Measurements from ENCODE around the gene HRH1. TPM values are rescaled to one million over a fixed set of nuclear protein-coding genes. Genes with fewer than 3 reads are reported as not detected.

HRH1 gene
- total RNA-seq, 1 experiment from 2014 or later, result 7.0 TPM

GRCh38 chr3:11306817-11307589, 152.7 kb downstream of the HRH1 start (continued):
- TF ChIP-seq ELF1 (IDR thresholded peaks at IDR 0.05; ENCODE audit: borderline replicate concordance, low read depth) (no peak), POLR2A (IDR thresholded peaks at IDR 0.05; ENCODE audit: borderline replicate concordance, extremely low read depth, insufficient read depth, insufficient read length) (no peak), CBX3 (IDR thresholded peaks at IDR 0.05; ENCODE audit: low read depth) (no peak), ZFX (IDR thresholded peaks at IDR 0.05) (no peak), CEBPB (IDR thresholded peaks at IDR 0.05; ENCODE audit: low read depth) (no peak), CTCF (IDR thresholded peaks at IDR 0.05 in 2 of 3, conservative IDR thresholded peaks at IDR 0.05 in 1 of 3; ENCODE audit: borderline replicate concordance in 1 of 3, insufficient read depth in 1 of 3, low read depth in 2 of 3, low read length in 2 of 3) (no peak), JUND (IDR thresholded peaks at IDR 0.05) (no peak), TCF7L2 (IDR thresholded peaks at IDR 0.05; ENCODE audit: borderline replicate concordance, extremely low read depth, insufficient read depth, insufficient read length) (no peak), POLR2AphosphoS5 (IDR thresholded peaks at IDR 0.05; ENCODE audit: low read depth, low read length) (no peak), ZNF274 (IDR thresholded peaks at IDR 0.05; ENCODE audit: low read depth, low read length) (no peak), SP1 (IDR thresholded peaks at IDR 0.05; ENCODE audit: low read depth) (no peak)

GRCh38 chr3:11307830-11308432, 153.6 kb downstream of the HRH1 start:
- ChIA-PET POLR2A (no interaction called here), CTCF (no interaction called here), RAD21 (ENCODE audit: low non-redundant PET in 1 of 2, low total read pairs in 2 of 2, uncharacterized antibody in 2 of 2, unreplicated experiment in 2 of 2) (no interaction called here)
- no TSS peak for BruUV-seq (replicated peaks)
- H3K9me3 ChIP-seq (ENCODE audit: control insufficient read depth in 1 of 2, insufficient read depth in 1 of 2, low read depth in 1 of 2, low read length in 2 of 2), result no peaks in the 10 kb centered on the region
- no peak overlapping the region for H2AFZ ChIP-seq (ENCODE audit: low read depth, low read length, poor library complexity, severe bottlenecking)
- no peak overlapping the region for H3K4me3 ChIP-seq (replicated peaks in 1 of 2; ENCODE audit: low read depth in 1 of 2, low read length in 2 of 2)
- no peak overlapping the region for H3K9ac ChIP-seq (ENCODE audit: low read length)
- H3K27me3 ChIP-seq (ENCODE audit: insufficient read depth, low read length), result no peaks in the 10 kb centered on the region
- H3K4me2 ChIP-seq (ENCODE audit: low read length), result no peak overlapping the region
- ATAC-seq (no peak), DNase-seq (ENCODE audit: low read depth, low spot score) (no peak)
- intact Hi-C loops (cut with micrococcal nuclease), result no loop called here
- peaks cover 0 to 9% of the 10 kb centered on the region in 2 experiments; a peak in 1 of 4 replicates for H3K4me1 ChIP-seq (ENCODE audit: control insufficient read depth in 1 of 2, insufficient read depth in 2 of 2, low read length in 2 of 2)
- H3K27ac ChIP-seq (ENCODE audit: low read depth, low read length), result no peak overlapping the region
- H3K36me3 ChIP-seq (ENCODE audit: control insufficient read depth in 1 of 2, insufficient read depth in 2 of 2, low read length in 2 of 2), result peaks cover 30 to 32% of the 10 kb centered on the region in 2 experiments; a peak in 3 of 4 replicates
- no peaks in the 10 kb centered on the region for H3K9me2 ChIP-seq (ENCODE audit: insufficient read depth)
- H4K20me1 ChIP-seq (ENCODE audit: insufficient read depth), result no peaks in the 10 kb centered on the region
- no peaks in the 10 kb centered on the region for H3K79me2 ChIP-seq (ENCODE audit: insufficient read depth, low read length)
- TF ChIP-seq ZFX (IDR thresholded peaks at IDR 0.05), result no peak
- no peak for TF ChIP-seq REST (IDR thresholded peaks at IDR 0.05; ENCODE audit: low read depth)
- TF ChIP-seq RAD21 (IDR thresholded peaks at IDR 0.05; ENCODE audit: low read depth), result no peak
- TF ChIP-seq FOSL1 (IDR thresholded peaks at IDR 0.05; ENCODE audit: low read depth), result no peak
- no peak for TF ChIP-seq CBX3 (IDR thresholded peaks at IDR 0.05; ENCODE audit: low read depth)
- TF ChIP-seq POLR2A (IDR thresholded peaks at IDR 0.05; ENCODE audit: borderline replicate concordance, extremely low read depth, insufficient read depth, insufficient read length), result no peak
- no peak for TF ChIP-seq JUND (IDR thresholded peaks at IDR 0.05)
- TF ChIP-seq POLR2AphosphoS5 (IDR thresholded peaks at IDR 0.05; ENCODE audit: low read depth, low read length), result no peak
- TF ChIP-seq TCF7L2 (IDR thresholded peaks at IDR 0.05; ENCODE audit: borderline replicate concordance, extremely low read depth, insufficient read depth, insufficient read length), result no peak
- TF ChIP-seq EGR1 (IDR thresholded peaks at IDR 0.05; ENCODE audit: low read depth), result no peak
- no peak for TF ChIP-seq CEBPB (IDR thresholded peaks at IDR 0.05; ENCODE audit: low read depth)
- TF ChIP-seq YY1 (IDR thresholded peaks at IDR 0.05; ENCODE audit: extremely low read depth, insufficient replicate concordance, low read depth, low read length), result no peak

All from HCT116 (cell line).